ENCODE results near the gene SPRED2.

DNA sequence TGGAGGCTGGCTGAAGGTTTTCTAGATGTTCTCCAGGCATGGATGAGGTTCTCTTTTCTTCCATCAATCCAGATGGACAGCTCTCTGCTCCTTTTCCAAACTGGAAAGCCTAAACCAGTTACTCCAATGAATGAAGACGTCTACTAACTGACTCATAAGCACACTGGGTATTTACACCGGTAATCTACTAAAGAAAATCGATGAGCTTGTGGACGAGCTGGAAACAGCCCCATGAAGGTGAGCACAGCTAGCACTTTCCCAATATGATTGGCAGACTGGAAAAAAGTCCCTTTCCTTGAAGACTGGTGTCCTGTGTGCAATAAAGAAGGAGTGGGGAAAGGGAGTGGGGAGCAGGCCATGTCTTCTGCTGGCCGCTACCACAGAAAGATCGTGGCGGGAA is 120.8 kb downstream of the SPRED2 start:
- TF ChIP-seq POLR2AphosphoS5 (IDR thresholded peaks at IDR 0.05) (no peak), EP300 (IDR thresholded peaks at IDR 0.05) (no peak), POLR2A (IDR thresholded peaks at IDR 0.05) (no peak)
- TF ChIP-seq, protein P1, sequence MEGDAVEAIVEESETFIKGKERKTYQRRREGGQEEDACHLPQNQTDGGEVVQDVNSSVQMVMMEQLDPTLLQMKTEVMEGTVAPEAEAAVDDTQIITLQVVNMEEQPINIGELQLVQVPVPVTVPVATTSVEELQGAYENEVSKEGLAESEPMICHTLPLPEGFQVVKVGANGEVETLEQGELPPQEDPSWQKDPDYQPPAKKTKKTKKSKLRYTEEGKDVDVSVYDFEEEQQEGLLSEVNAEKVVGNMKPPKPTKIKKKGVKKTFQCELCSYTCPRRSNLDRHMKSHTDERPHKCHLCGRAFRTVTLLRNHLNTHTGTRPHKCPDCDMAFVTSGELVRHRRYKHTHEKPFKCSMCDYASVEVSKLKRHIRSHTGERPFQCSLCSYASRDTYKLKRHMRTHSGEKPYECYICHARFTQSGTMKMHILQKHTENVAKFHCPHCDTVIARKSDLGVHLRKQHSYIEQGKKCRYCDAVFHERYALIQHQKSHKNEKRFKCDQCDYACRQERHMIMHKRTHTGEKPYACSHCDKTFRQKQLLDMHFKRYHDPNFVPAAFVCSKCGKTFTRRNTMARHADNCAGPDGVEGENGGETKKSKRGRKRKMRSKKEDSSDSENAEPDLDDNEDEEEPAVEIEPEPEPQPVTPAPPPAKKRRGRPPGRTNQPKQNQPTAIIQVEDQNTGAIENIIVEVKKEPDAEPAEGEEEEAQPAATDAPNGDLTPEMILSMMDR (IDR thresholded peaks at IDR 0.05) = no peak
